Left renal cortex interstitium (tissue), 4 donors: ENCODE measurements around the gene KRTAP10-9. TPM values are rescaled to one million over a fixed set of nuclear protein-coding genes. Genes with fewer than 3 reads are reported as not detected.
"Not testable (repeated sequence)": the region's sequence is repeated elsewhere in the genome, so short reads cannot be mapped to it uniquely, and the experiment has no call there.

Experiments used
- DNase-seq, 4 donors: peaks; one replicate each; pipeline ENCODE4 v3.0.0-alpha.2; 2013; ENCODE audit warnings: low read depth in 4 of 4, low spot score in 2 of 4, missing footprints in 1 of 4
- polyA plus RNA-seq, 4 donors: library from polyadenylated mRNA; unstranded; fragments of 120-200 nt; gene quantifications; one replicate each; pipeline ENCODE4 v1.2.1, GENCODE V29; 2013; ENCODE audit not compliant: insufficient read length in 4 of 4

The KRTAP10-9 gene
- polyA plus RNA-seq, 4 donors: not detected

DNA sequence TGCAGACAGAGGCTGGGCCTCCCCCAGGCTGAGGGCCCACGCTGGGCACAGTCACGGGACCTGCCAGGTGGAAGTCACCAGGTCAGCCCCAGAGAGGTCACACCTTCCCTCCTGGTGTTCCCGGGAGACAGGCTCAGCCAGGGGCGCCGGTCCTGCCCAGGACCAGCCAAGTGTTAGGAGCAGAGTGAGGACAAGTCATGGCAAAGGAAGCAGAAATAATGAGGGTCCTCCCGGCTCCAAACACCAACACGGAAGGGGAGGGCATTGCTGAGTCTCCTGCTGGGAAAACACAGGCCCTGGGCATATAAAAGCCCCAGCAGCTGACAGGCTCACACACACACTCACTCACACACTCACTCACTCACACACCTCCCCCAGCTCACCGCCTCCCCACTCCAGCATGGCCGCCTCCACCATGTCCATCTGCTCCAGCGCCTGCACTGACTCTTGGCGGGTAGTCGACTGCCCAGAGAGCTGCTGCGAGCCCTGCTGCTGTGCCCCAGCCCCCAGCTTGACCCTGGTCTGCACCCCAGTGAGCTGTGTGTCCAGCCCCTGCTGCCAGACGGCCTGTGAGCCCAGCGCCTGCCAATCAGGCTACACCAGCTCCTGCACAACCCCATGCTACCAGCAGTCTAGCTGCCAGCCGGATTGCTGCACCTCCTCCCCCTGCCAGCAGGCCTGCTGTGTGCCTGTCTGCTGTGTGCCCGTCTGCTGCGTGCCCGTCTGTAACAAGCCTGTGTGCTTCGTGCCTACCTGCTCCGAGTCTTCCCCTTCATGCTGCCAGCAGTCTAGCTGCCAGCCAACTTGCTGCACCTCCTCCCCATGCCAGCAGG, 10.3 kb downstream of the KRTAP10-9 start, which contains the start of gene KRTAP10-10:
Gene KRTAP10-10 (plus strand): TSS at position 339 of the 833 bp plus-strand sequence. CDS start 62 bp downstream, at position 401.
- DNase-seq: no peak

DNA sequence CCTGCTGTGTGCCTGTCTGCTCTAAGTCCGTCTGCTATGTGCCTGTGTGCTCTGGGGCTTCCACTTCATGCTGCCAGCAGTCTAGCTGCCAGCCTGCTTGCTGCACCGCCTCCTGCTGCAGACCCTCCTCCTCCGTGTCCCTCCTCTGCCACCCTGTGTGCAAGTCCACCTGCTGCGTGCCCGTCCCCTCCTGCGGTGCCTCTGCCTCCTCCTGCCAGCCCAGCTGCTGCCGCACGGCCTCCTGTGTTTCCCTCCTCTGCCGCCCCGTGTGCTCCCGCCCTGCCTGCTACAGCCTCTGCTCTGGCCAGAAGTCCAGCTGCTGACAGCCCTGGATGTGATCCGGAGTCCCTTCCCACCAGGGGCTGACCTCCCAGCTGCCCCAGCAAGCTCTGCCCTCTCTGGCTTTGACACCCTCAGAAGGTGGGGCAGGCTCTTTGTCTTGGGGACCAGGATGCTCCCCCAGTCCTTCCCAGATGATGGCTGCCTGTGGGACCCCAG, 11.0 kb downstream of the KRTAP10-9 start:
- not testable (repeated sequence) for DNase-seq

DNA sequence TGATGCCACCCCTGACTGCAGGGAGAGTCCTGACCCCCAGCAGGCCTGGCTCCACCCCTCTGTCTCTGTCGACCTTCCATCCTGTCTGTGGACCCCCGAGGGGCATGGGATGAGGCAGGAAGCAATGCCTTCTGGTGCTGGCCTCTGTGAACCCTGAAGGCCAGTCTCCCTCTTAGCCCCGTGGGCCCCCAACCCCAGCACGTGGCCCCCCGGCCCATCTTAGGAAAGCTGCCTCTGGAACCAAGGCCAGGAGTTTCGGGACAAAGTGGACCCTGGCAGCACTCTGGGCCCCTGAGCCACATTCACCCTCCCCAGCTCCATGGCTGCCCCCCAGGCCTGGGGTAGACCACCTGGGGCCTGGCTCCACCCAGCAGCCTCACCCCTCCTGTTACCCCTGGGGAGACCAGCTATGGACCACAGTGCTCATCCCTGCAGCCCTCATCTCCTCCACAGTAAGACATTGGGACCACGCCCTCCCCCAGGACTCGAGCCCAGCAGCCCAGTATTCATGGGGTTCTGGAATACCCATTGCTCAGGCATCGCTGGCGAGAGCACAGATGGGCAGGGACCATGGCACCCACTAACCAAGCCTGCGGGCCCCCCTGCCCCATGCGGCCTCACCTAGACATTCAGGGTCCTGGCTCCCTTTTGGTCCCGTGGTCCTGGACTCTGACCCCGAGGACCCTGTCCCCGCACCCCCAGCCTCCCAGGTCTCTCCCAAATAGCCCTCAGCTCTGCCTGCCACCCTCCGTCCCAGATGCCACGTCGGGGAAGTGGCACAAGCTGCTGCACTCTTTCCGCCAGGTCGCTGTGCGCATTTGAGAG, 11.8 kb downstream of the KRTAP10-9 start:
- not testable (repeated sequence) for DNase-seq

GRCh38 chr21:44639331-44639655, 12.4 kb downstream of the KRTAP10-9 start:
- DNase-seq: no peak

DNA sequence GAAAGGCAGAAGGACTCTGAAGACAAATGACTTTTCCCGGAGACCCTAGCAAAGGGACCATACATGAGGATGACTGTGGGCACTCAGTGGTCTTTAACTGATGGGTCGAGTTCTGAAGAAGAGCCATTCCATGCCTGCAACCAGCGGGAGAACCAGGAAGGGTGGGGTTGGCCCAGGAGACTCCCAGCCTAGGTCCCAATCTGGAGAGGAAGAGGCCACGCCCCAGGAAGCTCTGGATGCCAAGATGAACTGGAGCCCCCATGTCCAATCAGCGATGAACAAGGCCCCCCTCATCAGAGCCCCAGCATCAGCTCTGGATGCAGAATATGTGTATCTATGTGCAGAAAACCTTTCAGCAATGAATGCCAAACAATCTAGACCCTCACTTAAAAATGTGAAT, 13.9 kb downstream of the KRTAP10-9 start:
- no peak for DNase-seq

DNA sequence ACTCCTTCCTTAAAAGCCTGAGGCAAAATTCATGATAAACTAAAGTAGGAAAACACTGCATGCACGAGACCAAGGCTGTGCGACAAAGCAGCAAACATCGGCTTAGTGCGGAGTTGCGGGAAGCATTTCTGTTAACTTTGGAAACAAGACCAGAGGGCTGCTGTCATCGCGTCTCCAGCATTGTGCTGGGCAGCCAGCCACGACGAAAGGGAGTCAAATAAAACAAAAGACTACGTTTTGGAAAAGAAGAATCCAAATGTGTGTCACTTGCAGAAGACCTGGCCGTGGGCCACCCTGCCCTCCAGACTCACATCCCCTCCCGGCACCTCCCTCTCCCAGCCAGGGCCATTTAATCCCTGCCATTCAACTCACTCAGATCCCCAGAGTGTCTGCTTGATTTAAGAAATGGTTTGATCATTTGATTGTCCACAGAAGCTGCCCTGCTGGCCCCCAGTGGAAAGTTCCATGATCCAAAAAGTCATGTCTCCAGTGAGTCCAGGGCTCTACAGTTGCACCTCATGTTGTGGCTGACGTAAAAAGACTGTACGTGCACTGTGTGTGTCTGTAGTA, 16.9 kb downstream of the KRTAP10-9 start:
- DNase-seq: no peak

DNA sequence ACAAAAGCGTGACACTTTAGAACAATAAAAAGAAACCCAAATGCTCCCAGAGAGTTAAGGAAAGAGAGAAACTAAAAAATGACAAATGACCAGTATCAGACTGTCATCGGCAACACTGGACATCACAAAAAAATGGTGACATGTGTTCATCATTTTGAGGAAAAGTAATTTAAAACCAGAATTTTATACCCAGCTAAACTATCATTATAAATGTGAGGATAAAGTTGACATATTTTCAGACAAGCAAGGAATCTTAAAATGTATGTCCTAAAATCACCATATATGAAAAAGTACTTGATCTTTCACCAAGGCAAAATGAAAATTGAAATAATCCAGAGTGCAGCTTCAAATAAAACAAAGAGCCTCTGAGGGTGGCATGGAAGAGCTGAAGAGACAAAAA, 18.0 kb downstream of the KRTAP10-9 start:
- DNase-seq: no peak

GRCh38 chr21:44646366-44647221, 19.7 kb downstream of the KRTAP10-9 start, which contains the start of gene KRTAP10-11:
Gene KRTAP10-11, plus strand, starts transcription at chr21:44646414. Its CDS starts 45 bp downstream, at chr21:44646459.
- DNase-seq: not testable (repeated sequence)

DNA sequence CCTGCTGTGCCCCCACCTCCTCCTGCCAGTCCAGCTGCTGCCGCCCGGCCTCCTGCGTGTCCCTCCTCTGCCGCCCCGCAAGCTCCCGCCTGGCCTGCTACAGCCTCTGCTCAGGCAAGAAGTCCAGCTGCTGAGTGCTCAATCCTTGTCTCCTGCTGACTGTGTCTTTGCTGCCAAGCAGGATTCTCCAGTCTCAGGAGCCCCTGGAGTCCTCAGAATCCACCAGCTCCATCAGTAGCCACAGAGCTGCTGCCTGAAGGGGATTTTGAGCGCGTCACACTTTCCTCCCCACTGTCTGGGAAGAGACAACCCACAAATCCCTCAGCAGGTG, 20.3 kb downstream of the KRTAP10-9 start:
- DNase-seq: no peak

DNA sequence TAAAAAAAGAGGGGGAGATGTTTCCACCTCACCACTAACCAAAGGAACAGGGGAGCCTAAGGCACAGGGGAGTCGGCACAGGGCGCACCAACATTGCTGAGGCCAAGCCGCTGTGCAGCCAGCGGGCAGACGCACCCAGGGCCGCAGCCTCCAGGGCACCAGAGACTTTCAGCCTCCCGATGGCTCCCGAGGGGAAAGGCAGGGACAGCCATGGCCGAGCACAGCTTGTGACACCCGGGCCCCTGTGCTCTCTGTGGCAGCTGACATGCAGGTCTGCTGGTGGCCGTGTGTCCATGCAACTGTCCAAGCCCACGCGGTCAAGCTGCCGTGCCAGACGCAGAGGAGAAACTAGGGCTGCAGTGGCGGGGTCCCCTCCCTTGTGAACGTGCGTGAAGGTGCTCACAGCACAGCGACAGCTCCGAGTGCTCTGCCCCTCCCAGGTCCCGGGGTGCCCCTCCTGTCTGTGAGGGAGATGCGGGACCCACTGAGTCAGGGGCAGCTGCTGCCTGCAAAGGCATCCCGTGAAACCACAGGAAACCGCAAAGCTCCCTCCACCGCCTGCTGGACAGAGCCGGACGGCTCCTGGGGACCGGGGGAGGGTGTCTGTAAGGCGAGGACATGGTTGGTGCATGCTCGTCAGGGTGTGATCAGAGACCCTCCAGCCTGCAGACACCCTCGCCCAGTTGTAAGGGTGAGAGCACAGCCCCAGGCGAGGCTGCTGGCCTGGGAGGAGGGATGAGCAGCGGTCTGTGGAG, 21.8 kb downstream of the KRTAP10-9 start:
- no peak for DNase-seq

GRCh38 chr21:44649521-44650100, 22.7 kb downstream of the KRTAP10-9 start:
- no peak for DNase-seq

DNA sequence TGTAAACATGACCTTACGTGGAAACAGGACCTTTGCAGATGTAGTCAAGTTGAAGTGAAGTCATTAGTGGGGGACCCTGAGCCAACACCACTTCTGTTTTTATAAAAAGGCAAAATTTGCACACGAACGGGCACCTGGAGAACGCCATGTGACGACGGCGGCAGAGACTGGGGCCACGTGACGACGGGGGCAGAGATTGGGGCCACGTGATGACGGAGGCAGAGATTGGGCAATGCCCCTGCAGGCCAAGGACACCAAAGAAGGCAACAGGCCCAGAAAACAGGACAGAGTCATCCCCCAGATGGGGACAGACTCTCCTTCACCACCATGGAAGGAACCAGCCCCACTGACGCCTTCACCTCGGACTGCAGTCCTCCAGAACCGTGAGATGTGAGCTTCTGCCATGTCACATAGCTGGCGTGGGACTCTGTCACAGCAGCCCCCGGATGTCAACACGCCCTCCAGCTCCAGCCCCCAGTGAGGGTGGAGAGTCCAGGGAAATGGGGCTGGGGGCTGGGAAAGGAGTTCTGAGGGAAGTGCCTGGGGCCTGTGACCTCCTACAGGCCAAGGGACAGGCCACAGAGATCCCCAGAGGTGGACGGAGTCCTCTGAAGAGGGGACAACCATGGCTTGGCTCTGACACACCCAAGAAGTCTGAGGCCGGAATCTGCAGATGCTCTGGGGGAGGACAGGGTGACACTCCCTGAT, 23.5 kb downstream of the KRTAP10-9 start:
- no peak for DNase-seq

- DNase-seq: no peak
These were observed 24.2 kb downstream of the KRTAP10-9 start for GRCh38 chr21:44650973-44651675.

- DNase-seq: no peak
These were observed 26.2 kb downstream of the KRTAP10-9 start for GRCh38 chr21:44653123-44653522.

GRCh38 chr21:44653656-44654575, 27.0 kb downstream of the KRTAP10-9 start:
- DNase-seq: no peak

GRCh38 chr21:44654576-44655175, 27.8 kb downstream of the KRTAP10-9 start, which contains the start of gene KRTAP12-4:
Gene KRTAP12-4, minus strand, starts transcription at chr21:44654659. Its CDS starts 45 bp downstream, at chr21:44654614.
- no peak for DNase-seq
